Medulla oblongata (tissue), 1 donor: ENCODE results near the gene TPI1.
"Not testable (repeated sequence)": the region's sequence is repeated elsewhere in the genome, so short reads cannot be mapped to it uniquely, and the experiment has no call there.

Source experiments
- DNase-seq: peaks from one replicate; pipeline ENCODE4 v3.0.0-alpha.2; 2015; ENCODE audit errors: extremely low spot score

TPI1 gene

GRCh38 chr12:6868211-6869048 lies 1.1 kb downstream of the TPI1 start:
- no peak for DNase-seq

GRCh38 chr12:6869049-6870021 lies 2.0 kb downstream of the TPI1 start:
- peak; percentile 91 for DNase-seq

GRCh38 chr12:6870304-6870703 lies 3.0 kb downstream of the TPI1 start:
- not testable (repeated sequence) for DNase-seq

GRCh38 chr12:6871052-6871957 lies 4.0 kb downstream of the TPI1 start:
- no peak for DNase-seq

- DNase-seq, result peak; percentile 87
Measured at GRCh38 chr12:6872073-6873048, 5.0 kb downstream of the TPI1 start.

- DNase-seq, result peak; percentile 95
Measured at GRCh38 chr12:6873094-6874014, 6.0 kb downstream of the TPI1 start, which contains the start of gene SPSB2. TSS of gene SPSB2 (minus strand) at chr12:6873303. CDS start at chr12:6872901, 402 bp downstream.

GRCh38 chr12:6874015-6874368 lies 6.7 kb downstream of the TPI1 start:
- DNase-seq, result not testable (repeated sequence)

GRCh38 chr12:6879824-6880223 lies 12.5 kb downstream of the TPI1 start:
- not testable (repeated sequence) for DNase-seq

- no peak for DNase-seq
Measured at GRCh38 chr12:6883252-6883651, 15.9 kb downstream of the TPI1 start.

GRCh38 chr12:6883683-6884082 lies 16.4 kb downstream of the TPI1 start:
- DNase-seq, result no peak

- DNase-seq, result no peak
Measured at GRCh38 chr12:6884539-6884938, 17.2 kb downstream of the TPI1 start.

GRCh38 chr12:6886206-6886999 lies 19.1 kb downstream of the TPI1 start:
- not testable (repeated sequence) for DNase-seq

- DNase-seq, result peak; percentile 7
Measured at GRCh38 chr12:6887460-6887859, 20.1 kb downstream of the TPI1 start.

GRCh38 chr12:6888360-6888759 lies 21.0 kb downstream of the TPI1 start:
- peak; percentile 3 for DNase-seq

- not testable (repeated sequence) for DNase-seq
Measured at GRCh38 chr12:6888794-6889193, 21.5 kb downstream of the TPI1 start.

- not testable (repeated sequence) for DNase-seq
Measured at GRCh38 chr12:6889775-6890573, 22.6 kb downstream of the TPI1 start.
